ENCODE results near the gene FLT1.

Gene FLT1, protein sequence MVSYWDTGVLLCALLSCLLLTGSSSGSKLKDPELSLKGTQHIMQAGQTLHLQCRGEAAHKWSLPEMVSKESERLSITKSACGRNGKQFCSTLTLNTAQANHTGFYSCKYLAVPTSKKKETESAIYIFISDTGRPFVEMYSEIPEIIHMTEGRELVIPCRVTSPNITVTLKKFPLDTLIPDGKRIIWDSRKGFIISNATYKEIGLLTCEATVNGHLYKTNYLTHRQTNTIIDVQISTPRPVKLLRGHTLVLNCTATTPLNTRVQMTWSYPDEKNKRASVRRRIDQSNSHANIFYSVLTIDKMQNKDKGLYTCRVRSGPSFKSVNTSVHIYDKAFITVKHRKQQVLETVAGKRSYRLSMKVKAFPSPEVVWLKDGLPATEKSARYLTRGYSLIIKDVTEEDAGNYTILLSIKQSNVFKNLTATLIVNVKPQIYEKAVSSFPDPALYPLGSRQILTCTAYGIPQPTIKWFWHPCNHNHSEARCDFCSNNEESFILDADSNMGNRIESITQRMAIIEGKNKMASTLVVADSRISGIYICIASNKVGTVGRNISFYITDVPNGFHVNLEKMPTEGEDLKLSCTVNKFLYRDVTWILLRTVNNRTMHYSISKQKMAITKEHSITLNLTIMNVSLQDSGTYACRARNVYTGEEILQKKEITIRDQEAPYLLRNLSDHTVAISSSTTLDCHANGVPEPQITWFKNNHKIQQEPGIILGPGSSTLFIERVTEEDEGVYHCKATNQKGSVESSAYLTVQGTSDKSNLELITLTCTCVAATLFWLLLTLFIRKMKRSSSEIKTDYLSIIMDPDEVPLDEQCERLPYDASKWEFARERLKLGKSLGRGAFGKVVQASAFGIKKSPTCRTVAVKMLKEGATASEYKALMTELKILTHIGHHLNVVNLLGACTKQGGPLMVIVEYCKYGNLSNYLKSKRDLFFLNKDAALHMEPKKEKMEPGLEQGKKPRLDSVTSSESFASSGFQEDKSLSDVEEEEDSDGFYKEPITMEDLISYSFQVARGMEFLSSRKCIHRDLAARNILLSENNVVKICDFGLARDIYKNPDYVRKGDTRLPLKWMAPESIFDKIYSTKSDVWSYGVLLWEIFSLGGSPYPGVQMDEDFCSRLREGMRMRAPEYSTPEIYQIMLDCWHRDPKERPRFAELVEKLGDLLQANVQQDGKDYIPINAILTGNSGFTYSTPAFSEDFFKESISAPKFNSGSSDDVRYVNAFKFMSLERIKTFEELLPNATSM (N-terminal part only)

DNA sequence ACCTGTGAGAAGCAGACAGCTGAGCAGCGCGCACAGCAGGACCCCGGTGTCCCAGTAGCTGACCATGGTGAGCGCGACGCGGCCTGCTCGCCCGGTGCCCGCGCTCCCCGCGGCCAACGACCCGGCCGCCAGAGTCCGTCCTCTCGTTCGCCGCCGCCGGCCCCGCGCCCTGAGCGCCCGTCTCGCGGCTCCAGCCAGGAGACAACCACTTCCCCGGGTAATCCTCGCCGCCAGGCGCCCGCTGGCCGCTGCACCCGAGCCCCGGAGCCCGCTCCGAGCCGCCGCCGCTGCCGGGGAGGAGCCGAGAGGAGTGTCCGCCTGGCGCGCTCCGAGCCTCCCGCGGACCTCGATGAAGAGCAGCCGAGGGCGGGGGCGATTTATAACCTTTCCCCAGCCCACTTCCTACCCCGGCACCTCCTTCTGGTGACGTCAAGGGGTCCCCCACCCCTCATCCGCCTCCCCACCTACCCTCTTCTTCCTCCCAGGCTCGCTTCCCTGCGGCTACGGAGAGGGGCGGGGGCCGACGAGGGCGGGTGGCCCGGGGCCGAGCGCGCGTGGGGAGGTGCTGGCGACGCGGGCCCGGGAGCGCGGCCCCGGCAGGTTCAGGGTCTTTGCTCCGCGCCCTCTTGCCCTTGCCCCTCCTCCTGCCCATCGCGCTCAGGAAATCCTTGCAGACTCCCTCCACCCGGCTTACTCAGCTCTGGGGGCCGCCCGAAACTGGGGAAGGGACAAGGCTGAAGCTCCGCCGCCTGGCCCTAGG, at the start of gene FLT1:
TSS of gene FLT1 (minus strand) at position 351 of the 760 bp plus-strand sequence. CDS start at position 66, 285 bp downstream.
- DNase-seq (ENCODE audit: insufficient read length, low spot score) (no peak), FAIRE-seq (no peak)

DNA sequence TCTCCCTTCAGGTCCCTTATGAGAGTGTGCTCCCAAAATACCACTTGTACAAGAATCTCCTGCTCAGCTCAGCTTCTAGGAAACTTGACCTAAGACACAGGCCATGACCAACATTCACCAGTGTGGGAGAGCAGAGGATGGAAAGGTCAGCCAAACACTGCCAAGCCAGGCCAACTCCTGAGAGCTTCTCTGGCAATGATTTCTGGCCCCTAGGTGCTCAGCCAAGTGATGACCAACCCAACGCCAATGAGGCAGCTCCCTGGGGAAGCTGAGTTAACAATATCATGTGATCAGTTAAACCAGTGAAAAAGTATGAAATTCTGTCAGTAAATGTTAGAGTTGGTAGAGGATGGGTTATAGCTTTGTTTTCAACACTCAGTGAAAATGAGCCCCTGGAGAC, 49.1 kb upstream of the FLT1 start:
- no peak for FAIRE-seq
- DNase-seq (ENCODE audit: insufficient read length, low spot score) = no peak

DNA sequence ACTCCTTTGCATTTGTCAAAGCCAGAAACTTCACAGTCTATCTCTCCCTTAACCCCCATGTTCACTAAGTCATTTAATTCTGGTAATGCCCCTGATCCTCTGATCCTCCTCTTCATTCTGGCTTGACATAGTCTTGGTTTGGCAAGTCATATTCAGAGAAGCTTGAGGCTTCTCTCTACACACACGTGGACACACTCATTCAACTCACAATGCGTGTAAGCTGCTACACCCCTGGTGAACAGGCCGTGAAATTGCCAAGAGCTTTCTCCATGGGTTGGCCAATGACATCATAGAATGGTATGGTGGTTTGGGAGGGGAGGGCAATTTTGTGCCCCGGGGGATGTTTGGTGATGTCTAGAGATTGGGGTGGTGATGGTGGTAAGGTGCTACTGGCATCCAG, 47.9 kb upstream of the FLT1 start:
- DNase-seq (ENCODE audit: insufficient read length, low spot score) (no peak), FAIRE-seq (no peak)

DNA sequence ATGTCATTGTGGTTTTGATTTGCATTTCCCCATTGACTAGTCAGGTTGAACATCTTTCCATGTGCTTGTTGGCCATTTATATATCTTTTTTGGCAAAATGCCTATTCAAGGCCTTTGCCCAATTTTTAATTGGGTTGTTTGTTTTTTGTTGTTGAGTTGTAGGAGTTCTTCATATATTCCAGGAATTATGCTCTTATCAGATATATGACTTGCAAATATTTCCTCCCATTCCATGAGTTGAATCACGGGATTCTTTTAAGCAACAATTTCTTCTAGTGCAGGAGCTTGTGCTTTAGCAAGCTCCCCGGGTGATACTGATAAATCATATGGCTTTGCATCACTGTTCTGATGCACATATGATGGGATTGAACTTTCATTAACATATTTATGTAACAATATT, 47.0 kb upstream of the FLT1 start:
- no peak for DNase-seq (ENCODE audit: insufficient read length, low spot score)
- no peak for FAIRE-seq

DNA sequence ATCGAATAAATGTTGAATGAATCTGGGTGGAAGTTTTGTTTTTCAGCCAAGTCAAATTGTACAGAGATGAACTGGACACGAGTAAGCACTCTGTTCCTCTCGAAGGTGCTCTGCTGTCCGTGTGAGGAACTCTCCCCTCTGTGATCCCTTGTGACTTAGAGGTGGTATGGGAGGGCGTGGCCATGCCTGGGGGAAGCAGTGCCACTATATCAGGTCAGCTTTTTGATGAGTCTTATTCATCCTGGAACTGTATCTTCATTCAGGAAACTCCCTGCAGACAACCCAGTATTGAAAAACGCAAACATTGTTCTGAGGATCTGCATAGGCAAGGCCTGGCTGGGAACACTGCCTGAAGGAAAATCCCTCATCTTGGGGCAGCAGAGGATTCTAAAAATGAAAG, 45.7 kb upstream of the FLT1 start:
- DNase-seq (ENCODE audit: insufficient read length, low spot score) (no peak), FAIRE-seq (no peak)

DNA sequence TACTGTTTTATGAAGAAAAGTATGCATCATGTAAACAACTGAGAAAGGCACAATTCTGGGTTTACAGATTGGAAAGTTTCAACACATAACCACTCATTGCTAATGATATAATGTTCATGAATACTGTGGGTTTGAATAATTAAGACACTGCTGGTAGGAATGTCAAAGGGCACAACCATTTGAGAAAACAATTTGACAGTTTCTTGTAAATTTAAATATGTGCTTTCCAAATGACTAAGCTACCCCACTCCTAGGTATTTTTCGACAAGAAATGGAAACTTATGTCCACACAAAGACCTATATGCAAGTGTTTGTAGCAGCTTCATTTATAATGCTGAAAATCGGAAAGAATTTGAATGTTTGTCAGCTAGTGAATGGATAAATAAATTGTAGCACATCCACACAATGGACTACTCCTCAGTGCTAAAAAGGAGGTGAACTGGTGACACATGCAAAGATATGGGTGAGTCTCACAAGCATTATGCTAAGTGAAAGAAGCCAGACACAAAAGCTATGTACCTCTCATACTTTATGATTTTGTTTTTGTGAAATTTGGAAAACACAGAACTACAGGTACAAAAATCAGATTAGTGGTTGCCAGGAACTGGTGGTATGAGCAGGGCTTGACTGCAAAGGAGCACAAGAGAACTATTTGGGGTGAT, 44.8 kb upstream of the FLT1 start:
- no peak for DNase-seq (ENCODE audit: insufficient read length, low spot score)
- no peak for FAIRE-seq

DNA sequence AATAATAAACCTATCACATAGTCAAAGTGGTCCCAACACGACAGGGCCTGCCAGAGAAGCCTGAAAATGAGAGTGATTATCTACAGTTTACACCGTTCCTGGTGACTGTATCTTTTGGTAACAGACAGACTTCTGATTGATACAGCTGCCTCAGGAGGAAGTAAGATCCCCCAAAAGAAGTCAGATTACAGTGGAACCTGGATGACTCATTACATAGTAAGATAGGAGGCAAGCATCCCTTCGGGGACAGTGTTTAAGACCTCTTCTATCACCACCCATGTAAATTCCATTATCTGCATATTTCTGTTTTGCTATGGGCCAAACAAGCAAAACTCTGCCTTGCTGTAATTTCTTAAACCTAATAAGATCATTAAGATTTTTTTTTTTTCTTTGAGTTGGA, 44.0 kb upstream of the FLT1 start:
- no peak for DNase-seq (ENCODE audit: insufficient read length, low spot score)
- FAIRE-seq = no peak

DNA sequence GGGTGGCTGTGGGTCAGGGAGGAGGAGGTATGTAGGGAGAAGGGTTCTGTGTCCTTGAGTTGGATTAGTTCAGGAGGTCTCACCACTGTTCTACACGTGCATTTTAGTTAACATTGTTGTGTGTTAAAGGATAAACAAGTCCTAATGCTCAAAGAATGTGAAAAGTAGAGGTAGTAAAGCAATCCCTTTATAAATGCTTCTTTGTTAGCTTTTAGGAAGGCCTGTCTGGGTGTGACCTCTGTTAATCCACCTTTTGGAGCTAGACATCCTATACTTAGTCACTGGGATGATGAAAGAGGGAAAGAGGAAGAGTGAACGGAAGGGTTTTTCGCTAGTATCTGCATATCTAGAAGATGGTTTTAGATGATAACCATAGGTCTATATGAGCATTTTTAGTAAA, 42.2 kb upstream of the FLT1 start:
- no peak for DNase-seq (ENCODE audit: insufficient read length, low spot score)
- FAIRE-seq = no peak

DNA sequence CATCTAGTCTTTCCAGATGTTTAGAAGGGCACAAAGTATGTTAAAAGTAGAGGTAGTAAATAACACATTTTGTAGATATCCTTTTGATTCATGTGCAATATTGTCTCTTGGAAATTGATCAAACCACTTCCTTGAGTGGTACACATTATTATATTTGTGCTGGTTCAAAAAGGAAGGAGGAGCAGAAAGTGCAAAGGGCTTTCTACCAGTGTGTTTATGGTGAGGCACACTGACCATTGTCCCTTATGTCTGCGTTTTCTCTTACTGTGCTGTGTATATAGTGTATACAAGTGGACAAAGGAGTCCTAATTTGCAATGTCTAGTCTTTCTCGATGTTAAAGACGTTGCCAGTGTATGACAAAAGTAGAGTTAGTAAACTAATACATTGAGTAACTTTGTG, 41.4 kb upstream of the FLT1 start:
- FAIRE-seq (no peak), DNase-seq (ENCODE audit: insufficient read length, low spot score) (no peak)

DNA sequence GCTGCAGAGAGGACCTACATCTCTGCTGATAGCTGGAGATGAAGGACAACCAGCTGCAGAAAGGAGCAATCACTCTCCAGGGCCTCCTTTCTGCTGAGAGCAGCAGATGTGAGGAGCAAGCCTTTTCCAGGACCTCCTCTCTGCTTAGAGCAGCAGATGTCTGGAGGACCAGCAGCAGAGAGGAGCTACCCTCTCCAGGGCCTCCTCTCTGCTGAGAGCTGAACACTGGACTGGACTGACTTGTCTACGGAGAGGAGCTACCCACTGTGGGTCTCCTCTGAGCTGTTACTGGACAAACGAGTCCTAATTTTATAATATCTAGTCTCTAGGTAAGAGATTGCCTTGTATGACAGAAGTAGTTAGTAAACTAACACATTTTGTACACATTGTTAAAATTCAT, 40.8 kb upstream of the FLT1 start:
- FAIRE-seq (no peak), DNase-seq (ENCODE audit: insufficient read length, low spot score) (no peak)

DNA sequence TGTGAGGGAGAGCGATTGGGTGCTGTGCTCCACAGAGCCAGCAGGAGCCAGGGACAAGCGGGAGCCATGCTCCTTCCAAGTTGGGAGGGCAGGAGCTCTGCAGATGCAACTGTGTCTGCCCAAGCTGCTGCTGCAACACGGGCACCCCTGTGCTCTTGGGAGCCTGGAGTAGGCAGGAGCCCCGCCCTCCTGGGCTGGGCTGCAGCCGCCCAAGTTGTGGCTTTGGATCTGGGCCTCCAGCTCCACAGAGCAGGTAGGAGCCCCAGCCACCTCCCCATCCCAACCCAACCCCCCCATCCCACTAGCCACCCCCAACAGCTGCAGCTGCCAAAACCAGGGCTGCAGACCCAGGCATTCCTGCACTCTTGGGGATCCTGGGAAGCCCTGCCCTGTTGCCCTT, 39.9 kb upstream of the FLT1 start:
- DNase-seq (ENCODE audit: insufficient read length, low spot score) (no peak), FAIRE-seq (no peak)

DNA sequence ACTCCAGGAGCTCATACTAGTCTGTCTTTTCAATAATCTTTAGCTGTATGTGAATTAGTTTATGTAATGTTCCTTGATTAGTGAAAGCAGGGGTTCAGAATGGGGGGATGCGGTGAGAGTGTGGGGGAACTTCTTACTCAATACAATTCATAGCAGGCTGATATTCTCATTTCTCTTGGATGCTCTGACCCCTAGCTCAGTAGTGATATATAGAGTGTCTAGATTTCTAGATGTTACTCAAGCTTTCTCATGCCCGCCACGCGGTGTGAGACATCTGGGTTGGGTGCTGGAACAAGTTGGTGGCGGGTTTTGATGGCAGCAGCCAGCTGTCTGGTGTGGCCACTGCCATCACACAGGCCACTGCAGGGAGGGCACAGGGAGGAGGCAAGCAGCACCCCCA, 39.3 kb upstream of the FLT1 start:
- FAIRE-seq = no peak
- no peak for DNase-seq (ENCODE audit: insufficient read length, low spot score)

DNA sequence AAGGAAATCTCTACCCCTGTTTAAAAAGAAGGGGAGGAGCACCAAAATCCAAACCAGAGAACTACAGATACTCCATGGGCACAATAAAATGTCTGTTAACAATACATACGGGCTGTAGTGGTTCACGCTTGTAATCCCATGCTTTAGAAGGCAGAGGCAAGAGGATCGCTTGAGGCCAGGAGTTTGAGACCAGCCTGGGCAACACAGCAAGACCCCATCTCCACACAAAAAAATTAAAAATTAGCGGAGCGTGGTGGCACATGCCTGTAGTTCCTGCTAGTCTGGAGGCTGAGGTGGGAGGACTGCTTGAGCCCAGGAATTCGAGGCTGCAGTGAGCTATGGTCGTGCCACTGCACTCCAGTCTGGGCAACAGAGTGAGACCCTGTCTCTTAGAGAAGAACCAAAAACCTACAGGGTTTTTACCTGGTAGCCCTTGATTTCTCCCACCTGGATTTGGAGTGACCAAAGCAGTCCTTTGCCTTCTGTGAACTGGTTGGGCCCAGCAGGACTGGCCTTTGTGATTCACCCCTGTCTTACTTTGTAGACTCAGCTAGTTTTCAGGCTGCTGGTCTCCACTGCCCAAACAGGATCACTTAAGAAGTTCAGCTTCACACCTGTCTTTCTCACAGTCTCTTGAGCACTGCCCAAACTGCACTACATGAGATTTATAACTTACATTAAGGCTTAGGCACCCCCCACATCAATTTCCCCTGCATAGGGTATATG, 38.7 kb upstream of the FLT1 start:
- no peak for DNase-seq (ENCODE audit: insufficient read length, low spot score)
- no peak for FAIRE-seq

DNA sequence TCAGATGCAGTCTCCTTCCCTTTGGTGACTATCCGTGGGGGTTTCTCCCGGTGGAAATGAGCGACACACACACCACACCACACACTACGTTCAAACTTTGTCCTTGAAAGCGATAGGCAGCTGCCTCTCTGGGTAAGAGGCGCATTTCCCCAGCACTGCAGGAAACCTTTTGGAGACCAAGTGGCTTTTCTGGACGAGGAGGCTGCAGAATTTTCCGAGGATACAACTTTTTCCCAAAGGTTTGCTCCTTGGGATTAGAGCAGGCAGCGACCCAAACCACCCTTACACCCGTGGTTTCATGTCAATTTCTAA, 38.2 kb upstream of the FLT1 start:
- DNase-seq (ENCODE audit: insufficient read length, low spot score) = no peak
- FAIRE-seq = no peak

DNA sequence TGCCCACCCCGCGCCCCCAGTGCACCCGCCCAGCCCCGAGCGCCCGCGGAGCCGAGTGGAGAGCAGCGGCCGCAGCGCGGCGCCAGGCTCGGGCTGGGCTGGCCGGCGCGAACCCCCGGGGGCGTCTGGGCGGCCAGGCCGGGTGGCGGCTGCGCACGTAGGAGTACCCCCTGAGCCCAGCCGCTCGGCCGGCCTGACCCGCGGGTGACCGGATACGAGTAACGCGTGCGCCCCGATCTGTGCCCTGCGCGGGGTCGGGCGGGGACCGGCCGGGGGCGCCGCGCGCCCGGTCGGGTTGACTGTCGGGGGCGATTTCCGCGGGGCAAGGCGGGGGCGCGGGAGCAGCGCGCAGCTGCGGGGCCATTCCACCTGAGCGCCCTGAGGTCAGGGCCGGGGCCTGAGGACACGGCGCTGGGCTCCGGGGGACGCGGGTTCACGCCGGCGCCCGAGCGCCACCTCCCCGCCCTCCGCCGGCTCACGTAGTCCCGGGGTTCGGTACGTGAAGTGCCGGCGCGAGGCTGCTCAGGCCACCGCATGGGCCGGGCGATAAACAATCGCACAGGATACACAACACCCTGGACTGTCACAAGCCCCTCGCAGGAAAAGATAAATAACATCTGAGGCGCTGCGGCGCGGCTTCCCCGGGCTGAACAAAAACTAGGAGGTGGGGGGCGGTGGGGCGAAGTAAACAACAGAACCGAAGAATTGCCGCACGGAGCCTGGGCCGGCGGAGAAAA, 37.6 kb upstream of the FLT1 start:
- DNase-seq (ENCODE audit: insufficient read length, low spot score) = no peak
- FAIRE-seq = no peak

DNA sequence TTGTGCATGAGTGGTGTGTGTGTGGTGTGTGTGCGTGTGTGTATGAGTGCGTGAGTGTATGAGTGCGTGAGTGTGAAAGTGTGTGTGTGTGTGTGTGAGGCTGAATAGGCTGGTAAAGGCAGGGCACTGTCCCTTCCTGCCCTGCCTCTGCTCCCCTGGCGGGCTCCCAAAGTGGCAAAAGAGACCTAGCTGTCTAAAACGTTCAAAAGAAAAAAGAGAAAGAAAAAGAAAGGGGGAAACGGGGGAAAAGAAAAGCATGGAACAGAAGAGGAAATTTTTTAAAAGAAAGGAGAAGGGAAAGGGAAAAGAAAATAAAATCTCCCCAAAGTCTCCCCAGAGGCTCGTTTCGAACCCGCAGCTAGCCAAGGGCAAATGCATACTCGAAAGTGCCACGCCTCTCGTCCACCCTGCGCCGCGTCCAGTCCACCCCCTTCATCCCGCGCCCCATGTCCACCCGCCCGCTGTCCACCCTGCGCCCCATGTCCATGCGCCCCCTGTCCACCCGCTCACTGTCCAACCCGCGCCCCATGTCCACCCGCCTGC, 37.0 kb upstream of the FLT1 start:
- FAIRE-seq (no peak), DNase-seq (ENCODE audit: insufficient read length, low spot score) (no peak)

DNA sequence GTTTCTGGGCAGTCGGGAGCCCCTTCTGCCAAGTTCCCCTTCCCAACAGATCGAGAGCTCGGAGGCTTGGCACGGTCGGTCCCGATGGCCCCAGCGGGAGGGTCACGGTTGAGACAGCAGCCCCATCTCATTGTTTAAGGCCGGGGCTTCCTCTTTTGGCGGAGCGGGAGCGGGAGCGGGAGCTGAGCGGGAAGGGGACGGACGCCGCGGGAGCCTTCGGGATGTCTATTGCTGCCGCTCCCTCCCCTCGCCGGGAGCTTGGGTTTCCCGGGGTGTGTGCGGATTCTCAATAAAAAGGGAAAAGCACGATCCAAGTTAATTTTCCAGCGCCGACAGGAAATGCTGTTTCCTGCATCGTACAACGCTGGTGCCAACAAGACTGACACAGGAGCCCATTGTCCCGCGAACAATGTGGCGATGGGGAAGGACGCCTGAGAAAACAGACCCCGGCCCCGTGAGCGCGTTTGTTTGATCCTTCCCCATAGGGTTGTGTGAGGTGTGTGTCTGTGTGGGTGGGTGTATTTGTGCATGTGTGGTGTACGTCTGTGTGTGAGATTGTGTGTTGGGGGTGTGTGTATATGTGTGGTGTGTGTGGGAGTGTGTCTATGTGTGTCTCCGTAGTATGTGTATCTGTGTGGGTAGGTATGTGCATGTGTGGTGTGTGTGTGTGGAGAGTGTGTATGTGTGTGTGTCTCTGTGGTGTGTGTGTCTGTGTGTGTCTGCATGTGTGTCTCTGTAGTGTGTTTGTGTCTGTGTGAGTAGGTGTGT, 36.3 kb upstream of the FLT1 start:
- FAIRE-seq = peak; percentile 89
- DNase-seq (ENCODE audit: insufficient read length, low spot score) = no peak

DNA sequence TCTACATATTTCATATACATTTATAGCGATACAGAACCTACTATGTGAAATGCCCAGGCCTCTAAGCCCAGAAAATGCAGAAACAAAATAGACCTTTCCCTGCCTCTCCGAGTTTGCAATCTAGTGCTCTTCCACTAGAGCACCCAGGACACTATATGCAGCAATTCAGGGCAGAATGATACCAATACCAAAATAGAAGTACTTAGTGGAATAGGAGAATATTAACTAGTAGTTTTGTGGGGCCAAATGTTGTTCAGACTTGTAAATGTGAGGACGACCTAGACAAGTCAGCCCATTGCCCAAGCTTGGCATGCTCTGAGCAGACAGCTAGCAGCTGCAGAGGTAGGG, 35.8 kb upstream of the FLT1 start:
- no peak for FAIRE-seq
- DNase-seq (ENCODE audit: insufficient read length, low spot score) = no peak
